Common myeloid progenitor, CD34-positive (primary cell): ENCODE measurements around the gene TREH.

ENCODE experiments used
- CTCF ChIA-PET: fragments of 350-600 bp; sonication (Branson Sonifier 250); formaldehyde crosslinking; loops from one replicate; lab custom pipeline; 2021; ENCODE audit warnings: antibody characterized with exemption; lab: Charles Lee
- POLR2A ChIA-PET: fragments of 350-600 bp; sonication (Branson Sonifier 250); formaldehyde crosslinking; loops from one replicate; lab custom pipeline; 2021; ENCODE audit warnings: antibody characterized with exemption; lab: Charles Lee
- DNase-seq, 3 donors: peaks; one replicate each; pipeline versions ENCODE4 v3.0.0 to v3.0.0-alpha.2; 2013
- H3K27ac ChIP-seq, 2 experiments: 1 replicate in 1 of 2; 2 replicates in 1 of 2; pipeline ENCODE4 v1.7.0; 2013; ENCODE audit warnings: inconsistent platforms in 2 of 2, low read length in 2 of 2, mild to moderate bottlenecking in 2 of 2, low read depth in 1 of 2, moderate library complexity in 1 of 2; ENCODE audit not compliant: severe bottlenecking in 2 of 2, insufficient read depth in 1 of 2, poor library complexity in 1 of 2
- H3K27me3 ChIP-seq, 5 experiments: replicated peaks in 2 of 5; 1 replicate in 3 of 5; 2 replicates in 2 of 5; pipeline versions ENCODE4 v1.6.1 to v1.7.0; 2013; ENCODE audit warnings: low read length in 4 of 5, mild to moderate bottlenecking in 2 of 5, moderate library complexity in 2 of 5, inconsistent platforms in 1 of 5; ENCODE audit not compliant: insufficient read depth in 5 of 5, control insufficient read depth in 4 of 5
- H3K36me3 ChIP-seq, 4 experiments: 1 replicate in 2 of 4; 2 replicates in 2 of 4; pipeline versions ENCODE4 v1.6.1 to v1.7.0; 2013; ENCODE audit warnings: low read length in 3 of 4, control low read depth in 1 of 4, mild to moderate bottlenecking in 1 of 4; ENCODE audit not compliant: control insufficient read depth in 4 of 4, insufficient read depth in 4 of 4
- H3K4me1 ChIP-seq, 4 experiments: 1 replicate in 3 of 4; 2 replicates in 1 of 4; pipeline versions ENCODE4 v1.6.1 to v1.7.1; 2013; ENCODE audit warnings: low read length in 3 of 4, mild to moderate bottlenecking in 3 of 4, control low read depth in 1 of 4, inconsistent platforms in 1 of 4, moderate library complexity in 1 of 4; ENCODE audit not compliant: control insufficient read depth in 4 of 4, insufficient read depth in 4 of 4; ENCODE audit errors: control extremely low read depth in 1 of 4
- H3K4me3 ChIP-seq, 7 experiments: 1 replicate in 4 of 7; 2 replicates in 3 of 7; pipeline versions ENCODE4 v1.5.1 to v1.7.0; 2013; ENCODE audit warnings: mild to moderate bottlenecking in 7 of 7, low read length in 6 of 7, moderate library complexity in 6 of 7, inconsistent platforms in 2 of 7, low read depth in 2 of 7, control low read depth in 1 of 7; ENCODE audit not compliant: insufficient read depth in 4 of 7, control insufficient read depth in 1 of 7; ENCODE audit errors: extremely low read depth in 1 of 7
- H3K9me3 ChIP-seq, 5 experiments: 1 replicate in 4 of 5; 2 replicates in 1 of 5; pipeline versions ENCODE4 v1.6.1 to v1.7.1; 2013; ENCODE audit warnings: low read length in 4 of 5, mild to moderate bottlenecking in 2 of 5, inconsistent platforms in 1 of 5, low read depth in 1 of 5, moderate library complexity in 1 of 5; ENCODE audit not compliant: control insufficient read depth in 4 of 5, insufficient read depth in 2 of 5; ENCODE audit errors: control extremely low read depth in 1 of 5
- WGBS: methylation state at CpG from one replicate; pipeline ENCODE4 v1.1.5; 2013; ENCODE audit not compliant: insufficient coverage; 5-methylcytosine and 5-hydroxymethylcytosine counted together

Gene TREH

GRCh38 chr11:118621784-118622375 lies 57.6 kb downstream of the TREH start:
- CTCF ChIA-PET = interaction anchor here (0.7 to 8.4 kb wide), 9 partner anchors 10 to 39 kb away, joined by 3 to 55 read pairs (median 4); no protein-coding TSS in a partner anchor
- Histone ChIP-seq H3K4me1 (peaks cover 0 to 26% (median 20%) of the 10 kb centered on the region in 4 experiments), H3K27ac (no peak overlapping the region), H3K27me3 (no peaks in the 10 kb centered on the region), H3K36me3 (no peaks in the 10 kb centered on the region), H3K4me3 (peak overlapping the region in 5 of 7 experiments; percentile 40 to 74 (median 59)), H3K9me3 (no peaks in the 10 kb centered on the region)
- POLR2A ChIA-PET = no interaction called here
- no peak for DNase-seq
- 100% methylated on average over 1 of the region's 4 CpGs for WGBS

DNA sequence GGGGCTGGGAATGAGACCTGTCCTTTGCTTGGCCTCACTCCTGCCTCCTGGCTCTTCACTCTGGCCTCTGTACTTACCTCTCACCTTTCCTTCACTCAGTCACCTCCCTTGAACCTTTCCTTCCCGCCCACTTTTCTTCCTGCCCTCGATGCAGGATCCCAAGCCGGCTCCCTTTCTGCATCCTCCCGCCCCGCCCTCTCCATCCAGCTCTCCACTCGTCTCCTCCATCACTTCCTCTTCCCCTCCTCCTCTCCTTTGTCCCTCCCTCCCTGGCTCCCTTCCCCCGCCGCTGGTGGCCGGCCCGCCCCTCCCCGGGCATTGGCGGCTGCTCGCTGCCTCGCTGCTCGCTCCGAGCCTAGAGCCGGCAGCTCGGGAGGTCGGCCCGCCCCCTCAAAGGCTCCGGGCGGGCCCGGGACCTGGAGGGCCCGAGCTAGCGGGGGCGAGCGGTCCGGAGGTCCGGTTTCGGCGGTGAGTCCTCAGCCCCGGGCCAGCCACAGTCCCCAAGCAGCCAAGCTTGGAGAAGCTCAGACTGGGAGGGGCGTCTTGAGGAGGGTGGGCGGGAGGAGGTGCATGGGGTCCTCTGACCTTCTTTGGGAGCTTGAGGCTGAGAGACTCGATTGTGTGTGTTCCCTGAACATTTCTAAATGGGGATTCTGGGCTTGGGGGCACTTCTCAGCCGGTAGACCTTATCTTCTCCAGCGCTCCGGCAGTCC lies 58.2 kb downstream of the TREH start:
- H3K9me3 ChIP-seq = no peaks in the 10 kb centered on the region
- WGBS = under 1% methylated on average over 26 of the region's 38 CpGs
- CTCF ChIA-PET = interaction anchor here (0.7 to 8.4 kb wide), 9 partner anchors 9 to 39 kb away, joined by 3 to 55 read pairs (median 4); no protein-coding TSS in a partner anchor
- H3K4me3 ChIP-seq = peak overlapping the region; percentile 22 to 74 (median 43)
- POLR2A ChIA-PET = no interaction called here
- H3K4me1 ChIP-seq = peaks cover 0 to 26% (median 20%) of the 10 kb centered on the region in 4 experiments
- peak in 2 of 3 donors; percentile 44 to 55 for DNase-seq
- H3K36me3 ChIP-seq = no peaks in the 10 kb centered on the region
- no peaks in the 10 kb centered on the region for H3K27me3 ChIP-seq
- no peak overlapping the region for H3K27ac ChIP-seq

DNA sequence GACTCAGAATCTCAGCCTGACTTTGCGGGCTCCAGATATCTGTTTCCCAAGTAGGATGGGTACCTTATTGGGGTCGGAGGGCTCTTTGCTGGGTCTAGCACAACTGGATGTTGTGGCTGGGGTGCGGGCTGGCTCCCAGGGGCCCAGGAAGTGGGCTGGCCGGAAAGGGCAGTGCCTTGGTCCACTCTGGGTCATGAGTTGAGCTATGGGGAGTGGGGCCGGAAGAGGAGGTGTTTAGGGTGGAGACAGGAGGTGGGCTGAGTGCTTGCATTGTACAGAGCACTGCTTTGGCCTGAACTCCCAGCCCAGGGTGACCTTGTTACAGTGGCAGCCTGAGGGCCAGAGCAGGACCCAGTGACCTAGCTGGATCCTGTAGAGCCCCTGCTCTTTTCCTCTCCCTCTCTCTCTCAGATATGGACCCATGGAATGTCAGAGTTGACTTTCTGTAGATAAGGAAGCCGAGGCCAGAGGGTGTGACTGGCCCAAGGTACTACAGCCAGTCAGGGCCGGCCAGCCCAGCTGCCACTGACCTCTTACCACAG lies 58.9 kb downstream of the TREH start:
- H3K27ac ChIP-seq = no peak overlapping the region

GRCh38 chr11:118619444-118620197 lies 59.8 kb downstream of the TREH start:
- peak in 2 of 3 donors; percentile 40 to 49 for DNase-seq
- no peaks in the 10 kb centered on the region for H3K27me3 ChIP-seq
- WGBS = 100% methylated on average over 4 of the region's 6 CpGs
- H3K9me3 ChIP-seq = no peaks in the 10 kb centered on the region
- H3K4me3 ChIP-seq = no peak overlapping the region
- ChIA-PET POLR2A (interaction anchor here (0.6 kb wide), 1 partner anchor 12 kb away, joined by 3 read pairs; the partner anchor contains the start of gene PHLDB1), CTCF (interaction anchor here (1.1 to 8.4 kb wide), 5 partner anchors 7 to 26 kb away, joined by 4 to 55 read pairs (median 31); no protein-coding TSS in a partner anchor)
- H3K27ac ChIP-seq = no peak overlapping the region
- peaks cover 0 to 23% (median 19%) of the 10 kb centered on the region in 4 experiments for H3K4me1 ChIP-seq
- H3K36me3 ChIP-seq = no peaks in the 10 kb centered on the region

More for the DNA sequence above, 58.9 kb downstream of the TREH start:
- H3K4me1 ChIP-seq = peaks cover 0 to 23% (median 19%) of the 10 kb centered on the region in 4 experiments
- 70% methylated on average over 7 of the region's 7 CpGs for WGBS
- no peaks in the 10 kb centered on the region for H3K9me3 ChIP-seq
- H3K27me3 ChIP-seq = no peaks in the 10 kb centered on the region
- DNase-seq = no peak
- ChIA-PET POLR2A (no interaction called here), CTCF (interaction anchor here (1.1 to 8.4 kb wide), 6 partner anchors 8 to 36 kb away, joined by 4 to 55 read pairs (median 18); no protein-coding TSS in a partner anchor)
- H3K4me3 ChIP-seq = peak overlapping the region; percentile 20 to 74 (median 40)
- no peaks in the 10 kb centered on the region for H3K36me3 ChIP-seq

- no peaks in the 10 kb centered on the region for H3K36me3 ChIP-seq
- H3K27ac ChIP-seq = no peak overlapping the region
- H3K4me1 ChIP-seq = peaks cover 0 to 23% (median 19%) of the 10 kb centered on the region in 4 experiments
- no peaks in the 10 kb centered on the region for H3K27me3 ChIP-seq
- WGBS = 100% methylated on average over 4 of the region's 4 CpGs
- ChIA-PET POLR2A (no interaction called here), CTCF (interaction anchor here (1.1 to 8.4 kb wide), 5 partner anchors 7 to 25 kb away, joined by 4 to 55 read pairs (median 31); no protein-coding TSS in a partner anchor)
- no peak overlapping the region for H3K4me3 ChIP-seq
- no peak for DNase-seq
- H3K9me3 ChIP-seq = no peaks in the 10 kb centered on the region
Observed at GRCh38 chr11:118618991-118619375, 60.5 kb downstream of the TREH start.

- WGBS = 94% methylated on average over 6 of the region's 11 CpGs
- ChIA-PET POLR2A (no interaction called here), CTCF (interaction anchor here (7.3 to 8.4 kb wide), 2 partner anchors 16 to 25 kb away, joined by 35 to 55 read pairs; no protein-coding TSS in a partner anchor)
- Histone ChIP-seq H3K27me3 (no peaks in the 10 kb centered on the region), H3K4me1 (peaks cover 0 to 23% (median 19%) of the 10 kb centered on the region in 4 experiments), H3K36me3 (no peaks in the 10 kb centered on the region), H3K27ac (no peak overlapping the region), H3K9me3 (no peaks in the 10 kb centered on the region), H3K4me3 (no peak overlapping the region)
- DNase-seq = no peak
Observed at GRCh38 chr11:118618115-118618990, 61.1 kb downstream of the TREH start.
